Stimulated activated CD4-positive, alpha-beta T cell treated with anti-CD3 and anti-CD28 coated beads, Interleukin-4, amount 100 ng/mL, for 1 hour (primary cell): ENCODE data around the gene SUFU.
"Not testable (repeated sequence)": the region's sequence is repeated elsewhere in the genome, so short reads cannot be mapped to it uniquely, and the experiment has no call there.

ENCODE experiments used
- DNase-seq: peaks from one replicate; pipeline ENCODE4 v3.0.0-alpha.2; 2020

Gene SUFU

DNA sequence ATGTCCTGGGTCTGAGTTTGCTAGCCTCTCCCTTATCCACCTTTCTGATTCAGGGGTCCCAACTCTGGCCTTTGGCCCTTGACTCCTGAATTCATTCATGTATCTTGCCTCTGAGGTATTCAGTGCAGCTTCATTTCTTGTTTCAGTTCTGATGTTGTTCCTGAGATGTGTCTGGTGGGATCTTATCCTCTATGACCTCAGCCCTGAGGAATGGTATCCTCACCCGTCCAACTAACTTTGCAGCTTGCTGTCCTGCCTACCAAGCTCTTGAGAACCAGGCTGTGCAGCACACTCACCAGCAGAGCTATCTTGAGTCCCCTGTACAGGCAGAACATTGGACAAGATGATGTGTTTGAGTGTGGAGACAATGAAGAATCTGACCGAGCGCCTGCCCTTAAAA, 13.8 kb downstream of the SUFU start:
- DNase-seq: no peak

- DNase-seq: no peak
Measured at GRCh38 chr10:102519246-102519825, 15.6 kb downstream of the SUFU start.

GRCh38 chr10:102522874-102523249, 19.1 kb downstream of the SUFU start:
- DNase-seq: no peak

GRCh38 chr10:102523250-102524029, 19.7 kb downstream of the SUFU start:
- no peak for DNase-seq

DNA sequence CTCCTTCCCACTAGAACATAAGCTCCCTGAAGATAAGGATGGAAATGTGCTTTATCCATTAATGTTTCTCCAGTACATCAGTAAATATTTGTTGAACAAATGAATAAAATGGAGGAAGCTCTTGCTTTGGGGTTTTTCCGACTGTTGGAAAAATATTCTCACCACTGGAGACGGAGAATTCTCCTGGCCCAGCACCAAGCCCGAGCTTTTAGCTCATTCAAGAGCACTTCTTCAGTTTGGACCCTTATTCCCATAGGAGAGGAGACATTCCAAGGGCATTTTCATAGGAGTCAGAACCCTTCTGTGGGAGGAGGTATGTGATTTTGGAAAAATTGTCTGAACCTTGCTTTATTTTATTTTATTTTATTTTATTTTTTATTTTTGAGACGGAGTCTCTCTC, 21.0 kb downstream of the SUFU start:
- DNase-seq: no peak

GRCh38 chr10:102527546-102527945, 23.8 kb downstream of the SUFU start:
- DNase-seq: no peak

DNA sequence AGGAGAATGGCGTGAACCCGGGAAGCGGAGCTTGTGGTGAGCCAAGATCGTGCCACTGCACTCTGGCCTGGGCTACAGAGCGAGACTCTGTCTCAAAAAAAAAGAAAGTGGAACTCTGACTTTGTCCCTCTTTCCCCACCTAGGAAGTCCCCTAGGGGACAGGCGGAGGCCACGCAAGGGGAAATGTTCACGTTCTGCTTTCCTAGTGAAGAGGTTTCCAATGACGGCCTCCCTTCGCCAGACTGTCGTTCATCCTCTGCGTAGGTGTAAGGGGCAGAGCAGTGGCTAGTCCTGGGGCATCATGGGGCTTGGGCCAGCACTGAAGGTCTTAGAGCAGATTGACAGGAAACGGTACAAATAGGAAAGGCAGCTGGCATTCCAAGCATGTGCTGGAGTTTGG, 30.6 kb downstream of the SUFU start:
- DNase-seq: no peak

GRCh38 chr10:102534966-102535365, 31.2 kb downstream of the SUFU start:
- DNase-seq: not testable (repeated sequence)

DNA sequence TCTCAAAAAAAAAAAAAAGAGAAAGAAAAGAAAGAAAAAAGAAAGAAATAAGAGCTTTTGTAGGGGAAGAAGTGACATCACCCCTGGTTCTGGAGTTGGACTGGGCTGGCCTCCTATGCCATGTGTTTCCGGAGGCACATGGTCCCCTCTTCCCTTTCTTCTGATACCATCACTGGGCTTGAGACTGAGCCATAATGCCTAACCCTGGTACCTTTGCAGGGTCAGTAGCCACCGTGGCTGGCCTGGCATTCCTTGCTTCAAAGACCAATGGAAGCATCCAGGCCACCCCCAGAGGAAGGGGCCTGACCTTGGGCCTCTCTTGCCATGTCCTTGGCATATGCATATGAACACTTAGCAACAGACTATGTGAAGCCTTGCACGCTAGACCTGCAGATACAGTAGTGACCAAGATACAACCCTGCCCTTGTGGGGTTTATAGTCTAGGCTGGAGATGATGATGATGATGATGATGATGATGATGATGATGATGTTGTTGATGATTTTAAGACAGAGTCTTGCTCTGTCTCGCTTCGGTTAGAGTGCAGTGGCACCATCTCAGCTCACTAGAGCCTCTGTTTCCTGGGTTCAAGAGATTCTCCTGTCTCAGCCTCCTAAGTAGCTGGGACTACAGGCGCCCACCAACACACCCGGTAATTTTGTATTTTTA, 31.8 kb downstream of the SUFU start:
- no peak for DNase-seq

DNA sequence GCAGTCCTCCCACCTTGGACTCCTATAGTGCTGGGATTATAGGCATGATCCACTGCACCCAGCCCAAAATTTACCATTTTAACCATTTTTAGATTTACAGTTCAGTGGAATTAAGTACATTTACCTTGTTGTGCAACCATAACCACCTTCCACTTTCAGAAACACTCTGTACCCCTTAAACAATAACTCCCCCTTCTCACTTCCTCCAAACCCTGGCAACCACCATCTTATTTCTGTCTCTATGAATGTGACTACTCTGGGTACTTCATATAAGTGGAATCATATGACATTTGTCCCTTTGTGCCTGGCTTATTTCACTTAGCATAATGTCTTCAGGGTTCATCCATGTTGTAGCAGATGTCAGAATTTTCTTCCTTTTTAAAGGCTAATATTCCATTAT, 33.6 kb downstream of the SUFU start:
- DNase-seq: no peak

DNA sequence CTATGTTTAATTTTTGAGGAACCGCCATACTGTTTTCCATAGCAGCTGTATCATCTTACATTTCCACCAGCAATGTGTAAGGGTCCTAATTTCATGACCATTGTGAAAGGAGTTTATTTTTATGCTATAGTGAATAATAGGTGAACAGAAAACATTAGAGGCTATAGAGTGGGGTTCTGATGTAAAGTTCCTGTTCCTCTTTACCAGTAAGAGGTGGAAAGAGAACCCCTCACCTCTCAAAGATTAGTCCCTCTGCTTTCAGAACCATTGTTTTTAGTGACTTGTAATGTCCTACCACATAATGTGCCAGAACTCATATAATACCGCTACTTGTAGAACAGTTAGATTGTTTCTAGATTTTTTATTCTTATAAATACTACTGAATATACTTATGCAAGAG, 34.2 kb downstream of the SUFU start:
- DNase-seq: no peak

GRCh38 chr10:102538811-102539210, 35.0 kb downstream of the SUFU start:
- DNase-seq: no peak

DNA sequence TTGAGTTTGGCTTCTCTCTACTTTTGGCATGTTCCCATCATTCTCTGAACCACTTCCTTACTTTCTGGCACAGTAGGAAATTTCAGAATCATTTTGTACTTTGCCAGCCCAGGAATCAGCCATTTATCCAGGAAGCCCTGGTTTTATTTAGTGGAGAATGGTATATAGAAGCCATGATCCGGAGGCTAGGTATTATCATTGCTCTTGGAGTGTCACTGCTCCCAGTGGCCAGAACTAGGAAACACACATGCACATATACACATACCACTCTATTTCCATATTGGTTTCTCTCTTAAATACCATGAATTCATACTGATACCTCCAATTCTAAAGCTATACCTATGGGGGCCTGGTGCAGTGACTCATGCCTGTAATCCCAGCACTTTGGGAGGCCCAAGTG, 36.3 kb downstream of the SUFU start:
- DNase-seq: no peak

DNA sequence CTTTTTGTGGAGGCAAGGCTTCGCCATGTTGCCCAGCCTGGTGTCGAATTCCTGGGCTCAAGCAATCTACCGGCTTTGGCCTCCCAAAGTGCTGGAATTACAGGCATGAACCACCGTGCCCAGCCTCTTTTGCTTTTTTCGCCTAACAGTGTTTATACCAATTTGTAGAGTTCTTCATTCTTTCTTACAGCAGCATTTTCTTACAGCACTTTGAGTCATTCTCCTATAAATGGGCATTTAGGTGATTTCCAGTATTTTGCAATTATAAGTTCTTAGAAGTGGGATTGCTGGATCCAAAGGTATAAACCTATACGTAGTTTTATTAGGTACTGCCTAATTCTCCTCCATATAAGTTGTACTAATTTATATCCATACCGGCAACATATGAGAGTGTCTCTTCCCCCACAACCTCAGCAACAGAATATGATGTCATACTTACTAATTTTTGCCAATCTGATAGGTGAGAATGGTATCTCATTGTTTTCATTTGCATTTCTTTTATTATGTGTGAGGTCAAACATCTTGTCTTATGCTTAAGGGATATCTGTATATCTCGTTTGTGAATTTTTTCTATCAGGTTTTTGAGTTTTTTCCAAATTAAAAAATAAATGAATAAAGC, 39.1 kb downstream of the SUFU start:
- no peak for DNase-seq

GRCh38 chr10:102545265-102545871, 41.6 kb downstream of the SUFU start:
- no peak for DNase-seq

- DNase-seq: no peak
Measured at GRCh38 chr10:102545997-102546396, 42.2 kb downstream of the SUFU start.

- no peak for DNase-seq
Measured at GRCh38 chr10:102546606-102547320, 43.0 kb downstream of the SUFU start.

DNA sequence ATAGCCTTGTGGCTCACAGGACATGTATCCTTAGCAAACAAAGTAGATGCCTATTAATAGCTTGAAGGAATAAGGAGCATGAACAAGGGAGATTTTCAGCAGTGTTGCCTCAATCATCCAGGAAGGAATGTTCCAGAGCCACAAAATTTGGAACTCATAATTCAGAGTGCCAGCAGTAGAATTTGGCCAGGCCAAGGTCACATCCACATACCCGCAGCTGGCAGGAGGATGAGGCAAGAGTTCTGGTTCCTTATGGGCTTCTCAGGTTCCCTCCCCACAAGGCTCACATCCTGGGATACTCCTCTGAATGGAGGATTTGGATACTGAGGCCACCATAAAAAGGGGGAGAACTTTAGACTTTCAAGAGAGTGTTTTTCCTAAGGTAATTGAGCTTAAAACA, 45.8 kb downstream of the SUFU start:
- DNase-seq: no peak

DNA sequence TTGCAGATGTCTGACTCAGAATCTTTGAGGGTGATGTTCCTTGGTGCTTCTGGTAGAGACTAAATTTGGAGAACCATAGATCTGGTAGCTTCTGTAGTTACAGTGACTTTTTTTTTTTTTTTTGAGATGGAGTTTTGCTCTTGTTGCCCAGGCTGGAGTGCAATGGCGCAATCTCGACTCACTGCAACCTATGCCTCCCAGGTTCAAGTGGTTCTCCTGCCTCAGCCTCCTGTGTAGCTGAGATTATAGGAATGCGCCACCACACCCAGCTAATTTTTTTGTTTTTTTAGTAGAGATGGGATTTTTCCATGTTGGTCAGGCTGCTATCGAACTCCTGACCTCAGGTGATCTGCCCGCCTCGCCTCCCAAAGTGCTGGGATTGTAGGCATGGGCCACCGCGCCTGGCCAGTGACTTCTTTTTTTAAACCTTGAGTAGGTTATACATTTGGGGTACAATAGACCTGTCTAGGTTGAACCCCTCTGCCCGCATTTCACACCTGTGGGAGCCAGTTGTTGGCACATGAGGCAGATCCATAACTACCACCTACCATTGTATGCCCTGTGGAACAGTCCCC, 47.0 kb downstream of the SUFU start:
- DNase-seq: no peak

- DNase-seq: no peak
Measured at GRCh38 chr10:102552533-102552932, 48.8 kb downstream of the SUFU start.

- DNase-seq: no peak
Measured at GRCh38 chr10:102553771-102554170, 50.0 kb downstream of the SUFU start.

- DNase-seq: no peak
Measured at GRCh38 chr10:102554531-102554930, 50.8 kb downstream of the SUFU start.
